ENCODE data around the gene NEB. TPM values are rescaled to one million over a fixed set of nuclear protein-coding genes. Genes with fewer than 3 reads are reported as not detected.

The NEB gene
- polyA plus RNA-seq, 1 experiment: 0.14 TPM

DNA sequence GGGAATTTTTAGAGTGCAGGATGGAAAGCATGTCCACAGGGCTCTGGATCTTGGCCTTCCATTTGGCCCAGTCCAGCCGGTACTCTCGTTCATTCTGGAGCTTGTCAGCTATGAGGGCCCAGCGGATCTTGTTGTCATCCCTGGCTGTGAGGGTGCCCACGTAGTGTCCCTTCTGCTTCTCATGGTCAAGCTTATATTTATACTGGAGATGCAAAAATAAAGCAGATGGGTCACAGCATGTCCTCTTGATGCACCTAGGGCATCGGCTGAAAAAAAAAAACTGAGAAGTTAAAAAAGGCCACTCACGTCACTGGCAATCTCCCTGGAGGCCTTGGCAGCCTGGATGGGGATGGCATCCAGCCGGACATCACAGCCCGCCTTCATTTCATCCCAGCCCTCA lies 164.1 kb downstream of the NEB start:
- DNase-seq (ENCODE audit: low read depth, low spot score): no peak
- CTCF ChIA-PET: interaction anchor here (0.7 kb wide), 1 partner anchor 121 kb away, joined by 3 read pairs; no protein-coding TSS in a partner anchor
- POLR2A ChIA-PET: no interaction called here

DNA sequence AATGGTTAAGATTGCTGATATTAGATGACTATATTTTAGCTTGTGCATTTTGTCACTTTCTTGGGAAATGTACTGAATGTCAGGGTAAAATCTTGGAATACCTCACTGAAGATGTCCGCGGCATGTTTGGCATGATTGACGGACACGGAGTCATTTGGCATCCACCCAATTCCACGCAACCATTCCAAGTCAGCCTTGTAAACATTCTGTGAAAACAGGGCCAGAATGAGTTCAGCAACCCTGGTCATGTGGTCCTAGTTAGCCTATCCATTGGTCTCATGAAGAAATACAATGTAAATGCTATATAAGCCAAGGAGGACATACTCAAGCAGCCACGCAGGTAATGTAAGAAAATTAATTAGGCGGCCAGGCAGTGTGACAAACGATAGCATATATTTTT lies 165.1 kb downstream of the NEB start:
- no peak overlapping the region for H3K27ac ChIP-seq (ENCODE audit: low read depth, low read length)
- H3K4me3 ChIP-seq (ENCODE audit: low read depth, low read length): no peak overlapping the region
- no peaks in the 10 kb centered on the region for H3K9me3 ChIP-seq (ENCODE audit: control insufficient read depth, insufficient read depth, low read length)
- ChIA-PET CTCF (no interaction called here), POLR2A (no interaction called here)
- H3K27me3 ChIP-seq (ENCODE audit: control insufficient read depth, insufficient read depth, low read length): no peaks in the 10 kb centered on the region
- DNase-seq (ENCODE audit: low read depth, low spot score): no peak
- TF ChIP-seq, protein P1, sequence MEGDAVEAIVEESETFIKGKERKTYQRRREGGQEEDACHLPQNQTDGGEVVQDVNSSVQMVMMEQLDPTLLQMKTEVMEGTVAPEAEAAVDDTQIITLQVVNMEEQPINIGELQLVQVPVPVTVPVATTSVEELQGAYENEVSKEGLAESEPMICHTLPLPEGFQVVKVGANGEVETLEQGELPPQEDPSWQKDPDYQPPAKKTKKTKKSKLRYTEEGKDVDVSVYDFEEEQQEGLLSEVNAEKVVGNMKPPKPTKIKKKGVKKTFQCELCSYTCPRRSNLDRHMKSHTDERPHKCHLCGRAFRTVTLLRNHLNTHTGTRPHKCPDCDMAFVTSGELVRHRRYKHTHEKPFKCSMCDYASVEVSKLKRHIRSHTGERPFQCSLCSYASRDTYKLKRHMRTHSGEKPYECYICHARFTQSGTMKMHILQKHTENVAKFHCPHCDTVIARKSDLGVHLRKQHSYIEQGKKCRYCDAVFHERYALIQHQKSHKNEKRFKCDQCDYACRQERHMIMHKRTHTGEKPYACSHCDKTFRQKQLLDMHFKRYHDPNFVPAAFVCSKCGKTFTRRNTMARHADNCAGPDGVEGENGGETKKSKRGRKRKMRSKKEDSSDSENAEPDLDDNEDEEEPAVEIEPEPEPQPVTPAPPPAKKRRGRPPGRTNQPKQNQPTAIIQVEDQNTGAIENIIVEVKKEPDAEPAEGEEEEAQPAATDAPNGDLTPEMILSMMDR (IDR thresholded peaks at IDR 0.05; ENCODE audit: low read depth, low read length): no peak

More for the DNA sequence above, 164.1 kb downstream of the NEB start:
- Histone ChIP-seq H3K27ac (ENCODE audit: low read depth, low read length) (no peak overlapping the region), H3K9me3 (ENCODE audit: control insufficient read depth, insufficient read depth, low read length) (no peaks in the 10 kb centered on the region), H3K27me3 (ENCODE audit: control insufficient read depth, insufficient read depth, low read length) (no peaks in the 10 kb centered on the region), H3K4me3 (ENCODE audit: low read depth, low read length) (no peak overlapping the region)
- TF ChIP-seq, protein P1 (IDR thresholded peaks at IDR 0.05; ENCODE audit: low read depth, low read length): no peak

DNA sequence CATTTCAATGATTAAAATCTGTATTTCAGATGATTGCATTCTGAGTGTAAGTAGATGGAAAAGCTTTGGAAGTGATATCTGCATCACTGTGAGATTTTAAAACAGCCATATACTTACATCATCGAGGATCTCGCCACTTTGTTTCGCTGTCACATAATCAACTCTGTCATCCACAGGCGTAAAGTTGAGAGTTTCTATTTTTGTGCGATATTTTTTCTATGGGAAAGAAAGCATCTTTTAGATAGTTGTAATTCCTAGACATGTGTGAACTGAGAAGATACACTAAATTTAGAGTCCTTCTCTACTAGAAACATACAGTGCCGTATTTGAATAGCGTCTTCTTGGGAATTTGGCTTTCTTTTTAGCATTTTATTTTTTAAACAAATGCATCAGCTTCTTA lies 165.8 kb downstream of the NEB start:
- POLR2A ChIA-PET: no interaction called here
- TF ChIP-seq, protein P1 (IDR thresholded peaks at IDR 0.05; ENCODE audit: low read depth, low read length): no peak
- CTCF ChIA-PET: no interaction called here
- no peak for DNase-seq (ENCODE audit: low read depth, low spot score)
- Histone ChIP-seq H3K4me3 (ENCODE audit: low read depth, low read length) (no peak overlapping the region), H3K27ac (ENCODE audit: low read depth, low read length) (no peak overlapping the region), H3K27me3 (ENCODE audit: control insufficient read depth, insufficient read depth, low read length) (no peaks in the 10 kb centered on the region), H3K9me3 (ENCODE audit: control insufficient read depth, insufficient read depth, low read length) (no peaks in the 10 kb centered on the region)

DNA sequence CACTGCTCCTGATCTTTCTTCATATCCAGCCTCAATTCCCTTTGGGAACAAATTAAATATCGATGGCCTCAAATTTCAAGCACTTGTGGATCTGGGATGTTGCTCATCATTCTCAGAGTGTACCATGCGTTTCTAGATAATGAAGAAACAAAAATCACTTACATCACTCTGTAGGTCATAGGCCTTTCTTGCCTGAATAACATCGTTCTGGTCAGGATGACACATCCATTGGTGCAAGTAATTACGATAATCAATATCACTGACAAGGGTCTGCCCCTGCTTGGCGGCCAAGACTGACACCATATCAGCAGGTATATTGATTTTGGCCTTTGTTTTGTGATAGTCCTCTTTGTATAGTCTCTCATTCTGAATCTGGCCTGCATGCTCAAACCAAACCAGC lies 167.3 kb downstream of the NEB start:
- TF ChIP-seq, protein P1 (IDR thresholded peaks at IDR 0.05; ENCODE audit: low read depth, low read length): no peak
- no peaks in the 10 kb centered on the region for H3K27me3 ChIP-seq (ENCODE audit: control insufficient read depth, insufficient read depth, low read length)
- ChIA-PET CTCF (no interaction called here), POLR2A (no interaction called here)
- no peaks in the 10 kb centered on the region for H3K9me3 ChIP-seq (ENCODE audit: control insufficient read depth, insufficient read depth, low read length)
- no peak for DNase-seq (ENCODE audit: low read depth, low spot score)
- no peak overlapping the region for H3K27ac ChIP-seq (ENCODE audit: low read depth, low read length)
- no peak overlapping the region for H3K4me3 ChIP-seq (ENCODE audit: low read depth, low read length)

DNA sequence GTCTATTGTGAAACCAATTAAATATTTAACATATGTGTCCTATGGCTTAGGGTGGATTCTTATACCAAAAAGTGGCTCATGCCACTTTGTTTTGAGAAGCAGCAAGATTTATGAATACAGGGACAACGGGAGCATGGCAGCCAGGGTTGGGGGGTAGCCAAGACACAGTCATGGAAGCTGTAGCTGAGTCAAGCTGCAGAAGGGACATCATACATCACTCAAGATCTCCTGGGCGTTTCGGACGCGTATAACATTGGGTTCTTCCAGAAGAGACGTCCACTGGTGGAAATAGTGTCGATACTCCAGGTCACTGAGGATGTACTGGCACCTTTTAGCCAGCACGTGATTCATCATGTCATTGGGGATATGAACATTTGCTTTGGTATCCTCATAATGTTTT lies 171.9 kb downstream of the NEB start:
- ChIA-PET CTCF (no interaction called here), POLR2A (no interaction called here)

More for the DNA sequence above, 171.9 kb downstream of the NEB start:
- TF ChIP-seq, protein P1 (IDR thresholded peaks at IDR 0.05; ENCODE audit: low read depth, low read length): no peak
- Histone ChIP-seq H3K9me3 (ENCODE audit: control insufficient read depth, insufficient read depth, low read length) (no peaks in the 10 kb centered on the region), H3K4me3 (ENCODE audit: low read depth, low read length) (no peak overlapping the region), H3K27ac (ENCODE audit: low read depth, low read length) (no peak overlapping the region), H3K27me3 (ENCODE audit: control insufficient read depth, insufficient read depth, low read length) (no peaks in the 10 kb centered on the region)
- no peak for DNase-seq (ENCODE audit: low read depth, low spot score)

Data from AG04450 (cell line).